GM23248 (cell line): ENCODE measurements around the gene PITHD1. TPM values are rescaled to one million over a fixed set of nuclear protein-coding genes. Genes with fewer than 3 reads are reported as not detected.
A peak's percentile ranks its signal among the peaks of the same experiment; 100 is the strongest.
"Not testable (repeated sequence)": the region's sequence is repeated elsewhere in the genome, so short reads cannot be mapped to it uniquely, and the experiment has no call there.

Experiments
- DNase-seq: peaks from one replicate; pipeline ENCODE4 v3.0.0-alpha.2; 2015
- H2AFZ ChIP-seq: fragments of 200-600 bp; sonication (generic); 2 replicates; pipeline ENCODE4 v1.6.1; 2016; ENCODE audit warnings: antibody characterized with exemption
- H3F3A ChIP-seq: fragments of 200-600 bp; sonication (generic); 2 replicates; pipeline ENCODE4 v1.6.1; 2016; ENCODE audit warnings: mild to moderate bottlenecking, antibody characterized with exemption, mixed run types; ENCODE audit not compliant: insufficient read depth
- H3K27ac ChIP-seq: fragments of 200-600 bp; sonication (generic); 2 replicates; pipeline ENCODE4 v1.5.1; 2016; ENCODE audit warnings: mild to moderate bottlenecking
- H3K27me3 ChIP-seq: fragments of 200-600 bp; sonication (generic); replicated peaks from 2 replicates; pipeline ENCODE4 v1.6.1; 2016; ENCODE audit warnings: mild to moderate bottlenecking; ENCODE audit not compliant: insufficient read depth
- H3K36me3 ChIP-seq: fragments of 200-600 bp; sonication (generic); 2 replicates; pipeline ENCODE4 v1.6.1; 2016; ENCODE audit warnings: low read depth, mild to moderate bottlenecking
- H3K4me1 ChIP-seq: fragments of 200-600 bp; sonication (generic); 2 replicates; pipeline ENCODE4 v1.6.1; 2016; ENCODE audit warnings: mild to moderate bottlenecking; ENCODE audit not compliant: insufficient read depth
- H3K4me2 ChIP-seq: fragments of 200-600 bp; sonication (generic); one replicate; pipeline ENCODE4 v1.6.1; 2016; ENCODE audit warnings: mild to moderate bottlenecking; ENCODE audit not compliant: unreplicated experiment
- H3K4me3 ChIP-seq: fragments of 200-600 bp; sonication (generic); 2 replicates; pipeline ENCODE4 v1.5.1; 2016; ENCODE audit warnings: mild to moderate bottlenecking
- H3K79me2 ChIP-seq: fragments of 200-600 bp; sonication (generic); 2 replicates; pipeline ENCODE4 v1.6.1; 2016; ENCODE audit warnings: mild to moderate bottlenecking; ENCODE audit not compliant: insufficient read depth
- H3K9ac ChIP-seq: fragments of 200-600 bp; sonication (generic); 2 replicates; pipeline ENCODE4 v1.6.1; 2016; ENCODE audit warnings: mild to moderate bottlenecking
- H3K9me2 ChIP-seq: fragments of 200-600 bp; sonication (generic); 2 replicates; pipeline ENCODE4 v1.6.1; 2016; ENCODE audit warnings: mixed run types, mild to moderate bottlenecking, moderate library complexity; ENCODE audit not compliant: insufficient read depth
- H3K9me3 ChIP-seq: fragments of 200-600 bp; sonication (generic); one replicate; pipeline ENCODE4 v1.6.1; 2017; ENCODE audit warnings: low read depth
- H4K20me1 ChIP-seq: fragments of 200-600 bp; sonication (generic); 2 replicates; pipeline ENCODE4 v1.6.0; 2016; ENCODE audit not compliant: insufficient read depth
- EZH2 ChIP-seq: fragments of 200-600 bp; sonication (generic); IDR thresholded peaks from 2 replicates; pipeline ENCODE4 v1.6.1; 2018; ENCODE audit warnings: antibody characterized with exemption, mild to moderate bottlenecking; ENCODE audit not compliant: insufficient read depth, poor library complexity, severe bottlenecking
- EZH2phosphoT487 ChIP-seq: fragments of 200-600 bp; sonication (generic); IDR thresholded peaks from 2 replicates; pipeline ENCODE4 v1.6.1; 2018; ENCODE audit warnings: antibody characterized with exemption, moderate library complexity, mild to moderate bottlenecking, low read depth; ENCODE audit not compliant: insufficient read depth
- whole genome bisulfite sequencing, 2 experiments: methylation state at CpG; one replicate each; pipeline ENCODE4 v1.1.6; 2015 to 2017; ENCODE audit warnings: low lambda C conversion rate in 2 of 2, low coverage in 1 of 2; ENCODE audit errors: missing lambda C conversion rate in 2 of 2; 5-methylcytosine and 5-hydroxymethylcytosine counted together
- in situ Hi-C: fragments of 300-500 bp; cut with MboI; formaldehyde crosslinking; loops from 2 replicates; pipeline ENCODE4 v1.15.0; 2020
- polyA plus RNA-seq: library from polyadenylated mRNA; unstranded; fragments of >200 nt; fragmentation: Nextera tagmentation; extraction: Ambion mirVana; gene quantifications from 2 replicates; pipeline ENCODE4 v1.2.1, GENCODE V29; 2016
- total RNA-seq: library from RNA; depleted of rRNA; stranded (reverse); fragments of >200 nt; shearing (Covaris generic); gene quantifications from 2 replicates; pipeline ENCODE4 v1.2.3, GENCODE V29; 2014

Gene PITHD1
- total and polyA plus RNA-seq, 2 experiments from 2014 or later, result 38.4 to 51.0 TPM

DNA sequence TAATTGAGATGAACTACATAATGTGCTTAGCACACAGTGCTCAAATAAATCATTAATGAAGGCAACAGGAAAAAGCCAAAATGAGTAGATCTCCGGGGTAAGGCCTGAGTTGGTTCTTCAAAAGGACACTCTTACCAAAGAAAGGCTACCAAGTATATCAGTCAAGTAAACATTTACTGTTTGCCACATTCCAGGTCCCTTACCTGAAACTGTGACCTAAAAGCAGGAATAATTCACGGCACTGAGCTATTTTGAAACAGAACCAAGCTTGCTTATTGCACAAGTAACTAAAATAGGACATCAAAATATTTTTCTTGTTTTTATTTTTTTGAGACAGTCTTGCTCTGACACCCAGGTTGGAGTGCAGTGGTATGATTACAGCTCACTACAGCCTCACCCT lies 2.0 kb upstream of the PITHD1 start:
- no peak for DNase-seq
- Histone ChIP-seq H3K4me1 (peaks cover 22% of the 10 kb centered on the region), H3K27ac (no peak overlapping the region), H2AFZ (no peak overlapping the region), H3K36me3 (no peaks in the 10 kb centered on the region), H4K20me1 (no peaks in the 10 kb centered on the region), H3K4me3 (no peak overlapping the region), H3K9me2 (no peaks in the 10 kb centered on the region), H3K27me3 (no peaks in the 10 kb centered on the region), H3K9me3 (no peaks in the 10 kb centered on the region), H3F3A (peaks cover 22% of the 10 kb centered on the region), H3K79me2 (peaks cover 55% of the 10 kb centered on the region), H3K4me2 (no peak overlapping the region), H3K9ac (no peak overlapping the region)
- TF ChIP-seq EZH2 (no peak), EZH2phosphoT487 (no peak)
- in situ Hi-C loops, result no loop called here
- 74 to 75% methylated on average over 2 of the region's 2 CpGs for WGBS, 2 experiments

GRCh38 chr1:23779826-23780371 lies 1.7 kb downstream of the PITHD1 start:
- Histone ChIP-seq H3K79me2 (peaks cover 73% of the 10 kb centered on the region), H3K4me3 (peak overlapping the region; percentile 80), H3K27ac (peak overlapping the region; percentile 86), H3K36me3 (0 out of 2 replicates have a peak, but pooled peaks cover 6% of the 10 kb centered on the region), H4K20me1 (no peaks in the 10 kb centered on the region), H3F3A (peaks cover 17% of the 10 kb centered on the region), H3K9me2 (no peaks in the 10 kb centered on the region), H3K4me2 (peak overlapping the region; percentile 95), H3K27me3 (no peaks in the 10 kb centered on the region), H3K9me3 (no peaks in the 10 kb centered on the region), H3K9ac (peak overlapping the region; percentile 89), H2AFZ (no peak overlapping the region), H3K4me1 (peaks cover 22% of the 10 kb centered on the region)
- in situ Hi-C loops, result no loop called here
- 6 to 10% methylated on average over 3 of the region's 3 CpGs for WGBS, 2 experiments
- DNase-seq, result peak; percentile 88
- no peak for TF ChIP-seq EZH2phosphoT487
- TF ChIP-seq EZH2, result no peak

- in situ Hi-C loops, result not testable (repeated sequence)
Observed at GRCh38 chr1:23783141-23783540, 4.9 kb downstream of the PITHD1 start.

GRCh38 chr1:23784846-23785245 lies 6.6 kb downstream of the PITHD1 start:
- Histone ChIP-seq H3K27me3 (no peaks in the 10 kb centered on the region), H2AFZ (no peak overlapping the region), H3F3A (peaks cover 24% of the 10 kb centered on the region), H3K4me2 (no peak overlapping the region), H3K4me3 (no peak overlapping the region), H4K20me1 (no peaks in the 10 kb centered on the region), H3K36me3 (peaks cover 28% of the 10 kb centered on the region), H3K79me2 (peaks cover 58% of the 10 kb centered on the region), H3K4me1 (peaks cover 7% of the 10 kb centered on the region), H3K9ac (no peak overlapping the region), H3K9me2 (no peaks in the 10 kb centered on the region), H3K27ac (no peak overlapping the region), H3K9me3 (no peaks in the 10 kb centered on the region)
- 98% methylated on average over 4 of the region's 4 CpGs for WGBS, 2 experiments
- in situ Hi-C loops, result no loop called here
- no peak for DNase-seq
- TF ChIP-seq EZH2 (no peak), EZH2phosphoT487 (no peak)

More at GRCh38 chr1:23783141-23783540, 4.9 kb downstream of the PITHD1 start:
- H3K9me3 ChIP-seq, H3K27ac ChIP-seq, DNase-seq, H4K20me1 ChIP-seq, H3K9ac ChIP-seq, H3K9me2 ChIP-seq, H3K4me3 ChIP-seq, H3K4me2 ChIP-seq, H3K27me3 ChIP-seq, H2AFZ ChIP-seq: not testable (repeated sequence)
- Histone ChIP-seq H3K79me2 (peaks cover 64% of the 10 kb centered on the region), H3F3A (peaks cover 20% of the 10 kb centered on the region), H3K36me3 (peaks cover 26% of the 10 kb centered on the region), H3K4me1 (peaks cover 16% of the 10 kb centered on the region)
- WGBS, 2 experiments, result 88 to 89% methylated on average over 11 of the region's 11 CpGs

GRCh38 chr1:23787701-23788100 lies 9.5 kb downstream of the PITHD1 start:
- Histone ChIP-seq H2AFZ (no peak overlapping the region), H3K9ac (no peak overlapping the region), H3K9me2 (no peaks in the 10 kb centered on the region), H3F3A (peaks cover 24% of the 10 kb centered on the region), H3K36me3 (peaks cover 28% of the 10 kb centered on the region), H3K4me1 (peaks cover 10% of the 10 kb centered on the region), H3K27me3 (no peaks in the 10 kb centered on the region), H3K4me3 (no peak overlapping the region), H3K4me2 (no peak overlapping the region), H3K27ac (no peak overlapping the region), H3K9me3 (no peaks in the 10 kb centered on the region), H4K20me1 (no peaks in the 10 kb centered on the region), H3K79me2 (peaks cover 49% of the 10 kb centered on the region)
- 63 to 67% methylated on average over 3 of the region's 3 CpGs for WGBS, 2 experiments
- no peak for TF ChIP-seq EZH2
- TF ChIP-seq EZH2phosphoT487, result no peak
- in situ Hi-C loops, result no loop called here
- no peak for DNase-seq
